GM10248 (cell line): ENCODE data around the gene RRP7A.
"Not testable (repeated sequence)": the region's sequence is repeated elsewhere in the genome, so short reads cannot be mapped to it uniquely, and the experiment has no call there.

Experiments
- CTCF ChIA-PET: fragments of 300-600 bp; sonication (Branson Sonifier 250); formaldehyde crosslinking; extraction: SDS; loops from one replicate; lab custom pipeline; 2021; ENCODE audit warnings: antibody characterized with exemption; lab: Yijun Ruan, JAX
- POLR2A ChIA-PET: fragments of 350-650 bp; sonication (Branson Sonifier 250); formaldehyde crosslinking; extraction: SDS; loops from one replicate; lab custom pipeline; 2020; ENCODE audit warnings: antibody characterized with exemption; lab: Yijun Ruan, JAX
- DNase-seq: peaks from one replicate; pipeline ENCODE4 v3.0.0; 2012; ENCODE audit errors: extremely low spot score
- CTCF ChIP-seq: IDR thresholded peaks from 2 replicates; pipeline ENCODE4 v1.5.1; 2012; ENCODE audit warnings: mild to moderate bottlenecking, low read depth; ENCODE audit errors: extremely low read depth, missing control alignments, control extremely low read depth

RRP7A gene

DNA sequence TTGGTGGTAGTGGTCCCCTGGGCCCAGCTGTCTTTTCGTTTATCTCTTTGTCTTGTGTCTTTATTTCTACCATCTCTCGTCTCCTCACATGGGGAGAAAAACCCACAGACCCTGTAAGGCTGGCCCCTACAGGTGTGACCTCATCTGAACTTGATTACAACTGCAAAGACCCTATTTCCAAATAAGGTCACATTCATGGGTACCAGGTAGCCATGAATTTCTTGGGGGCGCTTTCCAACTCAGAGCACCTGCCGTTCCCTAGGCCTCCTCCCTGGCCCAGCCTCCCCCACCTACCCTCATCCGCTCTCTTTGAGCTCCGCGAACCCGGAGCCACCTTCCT is 14.0 kb upstream of the RRP7A start:
- DNase-seq: no peak
- ChIA-PET POLR2A (interaction anchor here (0.6 kb wide), 1 partner anchor 29 kb away, joined by 3 read pairs; no protein-coding TSS in a partner anchor), CTCF (interaction anchor here (1.0 to 1.8 kb wide), 7 partner anchors 10 to 63 kb away, joined by 3 to 7 read pairs (median 3); no protein-coding TSS in a partner anchor)
- TF ChIP-seq CTCF: no peak

DNA sequence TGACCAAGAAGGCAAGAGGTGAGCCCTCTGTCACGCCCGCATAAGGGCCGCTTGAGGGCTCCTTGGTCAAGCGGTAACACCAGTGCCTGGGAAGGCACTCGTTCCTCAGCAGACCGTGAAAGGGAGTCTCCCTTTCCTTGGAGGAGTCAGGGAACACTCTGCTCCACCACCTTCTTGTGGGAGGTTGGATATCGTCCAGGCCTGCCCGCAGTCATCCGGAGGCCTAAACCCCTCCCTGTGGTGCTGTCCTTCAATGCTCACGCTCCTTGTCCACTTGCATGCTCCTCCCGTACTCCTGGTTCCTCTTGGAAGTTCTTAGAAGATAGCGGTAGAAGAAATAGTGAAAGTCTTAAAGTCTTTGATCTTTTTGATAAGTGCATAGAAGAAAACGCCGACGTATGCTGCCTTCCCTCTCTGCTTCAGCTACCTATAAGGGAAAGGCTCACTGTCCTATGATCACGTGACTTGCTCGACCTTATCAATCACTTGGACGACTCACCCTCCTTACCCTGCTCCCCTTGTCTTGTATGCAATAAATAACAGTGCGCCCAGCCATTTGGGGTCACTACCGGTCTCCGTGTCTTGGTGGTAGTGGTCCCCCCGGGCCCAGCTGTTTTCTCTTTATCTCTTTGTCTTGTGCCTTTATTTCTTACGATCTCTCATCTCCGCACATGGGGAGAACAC is 11.9 kb upstream of the RRP7A start:
- POLR2A ChIA-PET: not testable (repeated sequence)
- CTCF ChIA-PET: interaction anchor here (1.0 kb wide), 2 partner anchors 31 to 362 kb away, joined by 3 read pairs; no protein-coding TSS in a partner anchor

GRCh38 chr22:42529435-42529834 is 9.8 kb upstream of the RRP7A start:
- DNase-seq, POLR2A ChIA-PET, CTCF ChIA-PET: not testable (repeated sequence)

More for the DNA sequence above, 11.9 kb upstream of the RRP7A start:
- DNase-seq: not testable (repeated sequence)

GRCh38 chr22:42528591-42529307 is 9.2 kb upstream of the RRP7A start:
- TF ChIP-seq CTCF: no peak
- no peak for DNase-seq
- ChIA-PET POLR2A (no interaction called here), CTCF (no interaction called here)

GRCh38 chr22:42522546-42522945 is 3.0 kb upstream of the RRP7A start:
- ChIA-PET POLR2A (no interaction called here), CTCF (no interaction called here)
- no peak for TF ChIP-seq CTCF
- no peak for DNase-seq

- DNase-seq: no peak
These were observed 1.6 kb upstream of the RRP7A start for GRCh38 chr22:42521228-42521546.

DNA sequence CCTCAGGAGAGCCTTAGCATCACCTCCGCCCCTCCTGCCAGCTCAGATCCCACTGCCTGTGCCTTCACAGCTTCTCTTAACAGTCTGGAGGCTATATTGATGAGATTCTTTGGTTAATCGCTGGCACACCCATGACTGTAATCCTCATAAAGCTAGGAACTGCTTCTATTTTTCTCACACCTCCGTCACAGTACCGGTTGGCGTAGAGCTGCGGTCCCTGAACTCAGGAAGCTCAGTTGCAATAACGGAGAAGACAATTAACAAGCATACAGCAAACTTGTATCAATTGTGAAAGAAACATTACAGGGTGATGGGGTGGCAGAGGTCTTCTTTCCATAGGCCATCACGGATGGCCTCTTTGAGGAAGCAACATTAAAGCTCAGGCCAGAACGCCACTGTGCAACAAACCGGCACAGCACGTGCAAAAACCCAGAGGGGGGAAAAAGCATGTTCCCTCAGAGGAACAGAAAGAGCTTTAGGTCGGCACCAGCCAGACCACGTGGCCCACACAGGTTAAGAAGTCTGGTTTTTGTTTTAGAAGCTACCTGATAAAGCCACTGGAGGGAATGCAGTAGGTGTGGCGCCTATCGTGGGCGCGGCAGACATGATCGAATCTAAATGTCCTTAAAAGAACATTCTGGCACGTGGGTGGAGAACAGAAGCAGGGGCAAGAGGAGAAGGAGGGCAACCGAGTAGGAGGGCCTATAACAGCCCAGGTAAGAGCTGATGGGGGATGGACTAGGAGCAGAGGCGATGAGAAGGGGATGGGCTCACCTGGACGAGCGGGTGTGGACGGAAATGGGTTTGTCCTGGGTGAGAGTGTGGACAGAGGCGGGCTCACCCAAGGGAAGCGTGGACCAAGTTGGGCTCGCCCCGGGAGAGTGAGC is 715 bp downstream of the RRP7A start:
- ChIA-PET POLR2A (interaction anchor here (0.5 kb wide), 1 partner anchor 496 kb away, joined by 3 read pairs; the partner anchor contains the start of gene PACSIN2), CTCF (interaction anchor here (1.2 kb wide), 1 partner anchor 43 kb away, joined by 3 read pairs; no protein-coding TSS in a partner anchor)
- not testable (repeated sequence) for DNase-seq

More at GRCh38 chr22:42521228-42521546, 1.6 kb upstream of the RRP7A start:
- CTCF ChIA-PET: no interaction called here
- TF ChIP-seq CTCF: no peak
- POLR2A ChIA-PET: no interaction called here

- POLR2A ChIA-PET: interaction anchor here (0.7 kb wide), 1 partner anchor 350 kb away, joined by 6 read pairs; no protein-coding TSS in a partner anchor
- CTCF ChIA-PET: interaction anchor here (0.6 to 1.2 kb wide), 2 partner anchors 45 to 749 kb away, joined by 3 read pairs; no protein-coding TSS in a partner anchor
These were observed 2.5 kb downstream of the RRP7A start for GRCh38 chr22:42517103-42517502.

More at GRCh38 chr22:42517103-42517502, 2.5 kb downstream of the RRP7A start:
- DNase-seq: not testable (repeated sequence)
